Measurements from ENCODE around the gene ZEB1.
"Not testable (repeated sequence)": the region's sequence is repeated elsewhere in the genome, so short reads cannot be mapped to it uniquely, and the experiment has no call there.

Gene ZEB1

DNA sequence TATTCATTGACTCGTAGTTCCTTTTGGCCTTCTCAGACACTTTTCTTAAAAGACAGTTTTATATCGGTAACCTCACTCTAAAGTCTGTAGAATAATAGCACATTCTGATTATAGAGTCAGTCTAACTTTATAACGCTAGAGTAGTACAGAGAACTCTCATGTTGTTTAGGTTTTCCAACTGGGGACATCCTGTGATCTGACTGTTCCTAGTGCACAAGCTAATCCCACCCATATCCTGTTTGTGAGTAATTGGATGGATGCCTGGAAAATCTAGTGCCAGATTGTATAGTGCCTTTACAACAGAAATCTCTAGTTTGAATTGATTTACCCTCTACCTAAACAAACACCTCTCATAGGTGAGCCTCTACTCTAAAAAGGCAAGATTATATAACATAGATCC, 107.4 kb downstream of the ZEB1 start:
- Histone ChIP-seq H3K4me1 (ENCODE audit: control insufficient read depth in 2 of 2, insufficient read depth in 1 of 2, low read depth in 1 of 2, low read length in 2 of 2) (no peaks in the 10 kb centered on the region), H3K9me3 (replicated peaks in 1 of 2; ENCODE audit: control insufficient read depth in 2 of 2, insufficient read depth in 1 of 2, low read depth in 1 of 2, low read length in 2 of 2) (peaks cover 0 to 3% of the 10 kb centered on the region in 2 donors), H3K4ac (ENCODE audit: low read length) (no peak overlapping the region), H4K91ac (ENCODE audit: low read depth, low read length, poor library complexity) (no peak overlapping the region), H3K14ac (ENCODE audit: low read length) (no peak overlapping the region), H2AFZ (ENCODE audit: low read length) (no peak overlapping the region), H2AK5ac (ENCODE audit: low read depth, low read length) (no peak overlapping the region), H3K27me3 (ENCODE audit: control insufficient read depth in 3 of 3, insufficient read depth in 3 of 3, low read depth in 1 of 3, low read length in 3 of 3) (no peaks in the 10 kb centered on the region), H3K79me1 (ENCODE audit: low read depth, low read length) (peaks cover 2% of the 10 kb centered on the region), H3K36me3 (replicated peaks in 1 of 2; ENCODE audit: control insufficient read depth in 2 of 2, insufficient read depth in 2 of 2, low read length in 2 of 2) (no peaks in the 10 kb centered on the region), H2BK120ac (ENCODE audit: low read depth, low read length) (no peak overlapping the region), H4K8ac (ENCODE audit: low read depth, low read length) (no peak overlapping the region), H3K18ac (ENCODE audit: low read length) (no peak overlapping the region), H3K4me2 (ENCODE audit: insufficient read depth, low read length, poor library complexity, severe bottlenecking) (no peak overlapping the region), H3K23ac (ENCODE audit: low read depth, low read length, poor library complexity) (no peak overlapping the region), H2BK12ac (ENCODE audit: low read length) (no peak overlapping the region), H3K9ac (ENCODE audit: low read depth, low read length, poor library complexity) (no peak overlapping the region), H3K4me3 (ENCODE audit: low read length in 2 of 2) (no peak overlapping the region), H3K27ac (replicated peaks; ENCODE audit: low read length) (no peak overlapping the region), H2BK5ac (ENCODE audit: low read length) (no peak overlapping the region), H2BK15ac (ENCODE audit: low read length) (no peak overlapping the region)
- no peak for DNase-seq (ENCODE audit: low spot score)
- no CpG with 5 or more reads among the region's 3 CpGs for WGBS, 2 donors (ENCODE audit: extremely low coverage in 2 of 2, insufficient read length in 2 of 2, insufficient replicate concordance in 1 of 2)

DNA sequence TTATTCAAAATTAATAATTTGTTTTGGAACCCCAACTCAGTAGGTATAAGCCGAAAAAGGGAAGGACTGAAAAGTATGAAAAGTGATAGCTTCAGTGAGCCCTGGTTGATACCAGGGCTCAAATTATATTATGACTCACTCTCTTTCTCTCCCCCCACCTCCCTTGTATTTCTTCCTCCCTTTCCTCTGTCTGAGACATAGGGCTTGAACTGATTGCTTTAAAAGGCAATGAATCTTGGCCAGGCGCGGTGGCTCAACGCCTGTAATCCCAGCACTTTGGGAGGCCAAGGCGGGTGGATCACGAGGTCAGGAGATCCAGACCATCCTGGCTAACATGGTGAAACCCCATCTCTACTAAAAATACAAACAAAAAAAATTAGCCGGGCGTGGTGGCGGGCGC, 108.3 kb downstream of the ZEB1 start:
- H3K4me3 ChIP-seq (ENCODE audit: low read length in 2 of 2); H3K4me1 ChIP-seq (ENCODE audit: control insufficient read depth in 2 of 2, insufficient read depth in 1 of 2, low read depth in 1 of 2, low read length in 2 of 2); H2BK120ac ChIP-seq (ENCODE audit: low read depth, low read length); H3K79me1 ChIP-seq (ENCODE audit: low read depth, low read length); H3K9me3 ChIP-seq (replicated peaks in 1 of 2; ENCODE audit: control insufficient read depth in 2 of 2, insufficient read depth in 1 of 2, low read depth in 1 of 2, low read length in 2 of 2); H3K9ac ChIP-seq (ENCODE audit: low read depth, low read length, poor library complexity); H3K4ac ChIP-seq (ENCODE audit: low read length); H3K23ac ChIP-seq (ENCODE audit: low read depth, low read length, poor library complexity); H2BK12ac ChIP-seq (ENCODE audit: low read length); H4K91ac ChIP-seq (ENCODE audit: low read depth, low read length, poor library complexity); H2BK5ac ChIP-seq (ENCODE audit: low read length); H3K27ac ChIP-seq (replicated peaks; ENCODE audit: low read length); H2AFZ ChIP-seq (ENCODE audit: low read length); H3K36me3 ChIP-seq (replicated peaks in 1 of 2; ENCODE audit: control insufficient read depth in 2 of 2, insufficient read depth in 2 of 2, low read length in 2 of 2); DNase-seq (ENCODE audit: low spot score); H3K18ac ChIP-seq (ENCODE audit: low read length); H3K14ac ChIP-seq (ENCODE audit: low read length); H2AK5ac ChIP-seq (ENCODE audit: low read depth, low read length); H2BK15ac ChIP-seq (ENCODE audit: low read length); H3K4me2 ChIP-seq (ENCODE audit: insufficient read depth, low read length, poor library complexity, severe bottlenecking); H4K8ac ChIP-seq (ENCODE audit: low read depth, low read length); H3K27me3 ChIP-seq (ENCODE audit: control insufficient read depth in 3 of 3, insufficient read depth in 3 of 3, low read depth in 1 of 3, low read length in 3 of 3): not testable (repeated sequence)
- WGBS, 2 donors (ENCODE audit: extremely low coverage in 2 of 2, insufficient read length in 2 of 2, insufficient replicate concordance in 1 of 2): no CpG with 5 or more reads among the region's 10 CpGs

DNA sequence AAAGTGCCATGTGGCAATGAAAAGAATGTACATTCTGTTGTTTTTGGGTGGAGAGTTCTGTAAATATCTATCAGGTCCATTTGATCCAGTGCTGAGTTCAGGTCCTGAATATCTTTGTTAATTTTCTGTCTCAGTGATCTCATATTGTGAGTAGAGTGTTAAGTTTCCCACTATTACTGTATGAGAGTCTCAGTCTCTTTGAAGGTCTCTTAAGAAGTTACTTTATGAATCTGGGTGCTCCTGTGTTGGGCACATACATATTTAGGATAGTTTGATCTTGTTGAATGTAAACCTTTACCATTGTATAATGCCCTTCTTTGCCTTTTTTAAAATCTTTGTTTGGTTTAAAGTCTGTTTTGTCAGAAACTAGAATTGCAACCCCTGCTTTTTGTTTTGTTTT, 109.5 kb downstream of the ZEB1 start:
- not testable (repeated sequence) for H2BK5ac ChIP-seq (ENCODE audit: low read length); H4K91ac ChIP-seq (ENCODE audit: low read depth, low read length, poor library complexity); H2BK12ac ChIP-seq (ENCODE audit: low read length); H3K4ac ChIP-seq (ENCODE audit: low read length); H3K36me3 ChIP-seq (replicated peaks in 1 of 2; ENCODE audit: control insufficient read depth in 2 of 2, insufficient read depth in 2 of 2, low read length in 2 of 2); H3K79me1 ChIP-seq (ENCODE audit: low read depth, low read length); H3K23ac ChIP-seq (ENCODE audit: low read depth, low read length, poor library complexity); H3K27me3 ChIP-seq (ENCODE audit: control insufficient read depth in 3 of 3, insufficient read depth in 3 of 3, low read depth in 1 of 3, low read length in 3 of 3); H3K14ac ChIP-seq (ENCODE audit: low read length); H3K4me1 ChIP-seq (ENCODE audit: control insufficient read depth in 2 of 2, insufficient read depth in 1 of 2, low read depth in 1 of 2, low read length in 2 of 2); H3K27ac ChIP-seq (replicated peaks; ENCODE audit: low read length); H3K4me3 ChIP-seq (ENCODE audit: low read length in 2 of 2); H3K9ac ChIP-seq (ENCODE audit: low read depth, low read length, poor library complexity); H3K18ac ChIP-seq (ENCODE audit: low read length); DNase-seq (ENCODE audit: low spot score); H2BK120ac ChIP-seq (ENCODE audit: low read depth, low read length); H3K9me3 ChIP-seq (replicated peaks in 1 of 2; ENCODE audit: control insufficient read depth in 2 of 2, insufficient read depth in 1 of 2, low read depth in 1 of 2, low read length in 2 of 2); H2AK5ac ChIP-seq (ENCODE audit: low read depth, low read length); H2AFZ ChIP-seq (ENCODE audit: low read length); H3K4me2 ChIP-seq (ENCODE audit: insufficient read depth, low read length, poor library complexity, severe bottlenecking); H2BK15ac ChIP-seq (ENCODE audit: low read length); H4K8ac ChIP-seq (ENCODE audit: low read depth, low read length)

- no peak overlapping the region for H3K23ac ChIP-seq (ENCODE audit: low read depth, low read length, poor library complexity)
- H3K18ac ChIP-seq (ENCODE audit: low read length): no peak overlapping the region
- no peak overlapping the region for H2BK120ac ChIP-seq (ENCODE audit: low read depth, low read length)
- no peak overlapping the region for H4K91ac ChIP-seq (ENCODE audit: low read depth, low read length, poor library complexity)
- no peak overlapping the region for H2AK5ac ChIP-seq (ENCODE audit: low read depth, low read length)
- H3K27ac ChIP-seq (replicated peaks; ENCODE audit: low read length): no peak overlapping the region
- H2AFZ ChIP-seq (ENCODE audit: low read length): no peak overlapping the region
- no peak overlapping the region for H2BK12ac ChIP-seq (ENCODE audit: low read length)
- peaks cover 2% of the 10 kb centered on the region for H3K79me1 ChIP-seq (ENCODE audit: low read depth, low read length)
- no peak overlapping the region for H3K14ac ChIP-seq (ENCODE audit: low read length)
- H3K4me1 ChIP-seq (ENCODE audit: control insufficient read depth in 2 of 2, insufficient read depth in 1 of 2, low read depth in 1 of 2, low read length in 2 of 2): peaks cover 0 to 2% of the 10 kb centered on the region in 2 donors
- no peak overlapping the region for H3K4me3 ChIP-seq (ENCODE audit: low read length in 2 of 2)
- no peak overlapping the region for H3K4ac ChIP-seq (ENCODE audit: low read length)
- no peaks in the 10 kb centered on the region for H3K27me3 ChIP-seq (ENCODE audit: control insufficient read depth in 3 of 3, insufficient read depth in 3 of 3, low read depth in 1 of 3, low read length in 3 of 3)
- peaks cover 2 to 15% of the 10 kb centered on the region in 2 donors for H3K9me3 ChIP-seq (replicated peaks in 1 of 2; ENCODE audit: control insufficient read depth in 2 of 2, insufficient read depth in 1 of 2, low read depth in 1 of 2, low read length in 2 of 2)
- no peak overlapping the region for H2BK5ac ChIP-seq (ENCODE audit: low read length)
- H3K4me2 ChIP-seq (ENCODE audit: insufficient read depth, low read length, poor library complexity, severe bottlenecking): no peak overlapping the region
- H2BK15ac ChIP-seq (ENCODE audit: low read length): no peak overlapping the region
- DNase-seq (ENCODE audit: low spot score): no peak
- H3K36me3 ChIP-seq (replicated peaks in 1 of 2; ENCODE audit: control insufficient read depth in 2 of 2, insufficient read depth in 2 of 2, low read length in 2 of 2): no peaks in the 10 kb centered on the region
- no peak overlapping the region for H3K9ac ChIP-seq (ENCODE audit: low read depth, low read length, poor library complexity)
- no peak overlapping the region for H4K8ac ChIP-seq (ENCODE audit: low read depth, low read length)
These were observed 112.0 kb downstream of the ZEB1 start for GRCh38 chr10:31431021-31431420.
